Activated naive CD4-positive, alpha-beta T cell treated with Interleukin-2 at 50 U/mL for 16 hours (primary cell): ENCODE data around the gene RSPRY1.

Source experiments
- DNase-seq: peaks from one replicate; pipeline ENCODE4 v3.0.0-alpha.2; 2020

Gene RSPRY1

GRCh38 chr16:57276596-57276995, 90.5 kb downstream of the RSPRY1 start:
- DNase-seq = no peak

- peak; percentile 62 for DNase-seq
Measured at GRCh38 chr16:57277586-57277985, 91.5 kb downstream of the RSPRY1 start.

DNA sequence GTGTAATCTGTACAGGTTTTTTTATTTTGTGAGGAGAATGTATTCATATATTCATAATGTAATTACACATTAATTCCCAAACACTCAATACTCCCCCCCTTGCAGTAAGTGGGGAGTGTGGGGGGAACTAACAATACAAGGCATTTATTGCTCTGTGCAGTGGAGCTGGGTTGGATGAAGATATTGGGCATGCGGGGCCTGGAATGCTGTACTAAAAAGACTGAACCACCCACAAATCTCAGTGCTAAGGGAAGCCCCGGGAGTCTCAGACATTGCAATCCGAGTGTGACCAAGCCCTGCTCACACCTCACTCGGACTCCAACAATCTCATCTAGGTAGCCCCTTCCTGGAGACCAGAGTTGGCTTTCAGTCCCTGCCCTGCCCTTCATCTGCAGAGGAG, 92.4 kb downstream of the RSPRY1 start:
- no peak for DNase-seq

DNA sequence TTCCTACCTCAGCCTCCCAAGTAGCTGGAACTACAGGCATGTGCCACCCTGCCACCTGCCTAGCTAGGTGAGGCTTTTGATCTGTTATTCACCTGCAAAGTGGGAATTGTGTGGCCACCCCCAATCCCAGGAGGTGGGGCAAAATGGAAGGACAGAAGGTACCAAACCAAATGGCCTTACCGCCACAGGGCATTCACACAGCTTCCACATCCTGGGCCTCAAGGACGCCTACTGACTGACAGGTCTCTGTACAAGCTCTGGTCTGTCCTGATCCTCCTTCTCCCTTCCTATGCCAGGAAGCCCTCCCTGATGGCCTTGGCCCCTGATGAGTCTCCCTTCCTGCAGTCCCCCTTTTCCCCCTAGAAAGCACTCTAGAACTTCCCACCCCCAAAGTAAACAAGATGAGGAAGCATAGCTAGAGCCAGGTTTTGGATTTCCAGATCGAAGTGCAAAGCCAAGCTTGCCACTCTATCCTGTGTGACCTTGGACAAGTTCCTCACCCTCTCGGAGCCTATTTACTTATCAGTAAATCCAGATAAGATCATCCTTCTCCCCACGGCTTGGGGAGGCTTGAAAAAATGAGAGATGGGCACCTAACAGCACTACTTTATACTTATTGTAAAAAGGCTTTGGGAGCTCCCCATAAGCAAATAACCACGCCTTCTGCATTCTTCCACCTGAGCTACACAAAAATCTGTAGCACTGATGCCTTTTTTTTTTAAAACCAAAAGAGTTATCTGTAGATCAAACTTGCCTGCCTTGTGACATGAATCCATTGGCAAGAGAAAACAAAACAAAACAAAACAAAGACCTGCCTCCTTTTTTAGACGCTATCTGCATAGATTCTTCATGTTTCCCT, 93.9 kb downstream of the RSPRY1 start:
- DNase-seq = no peak

GRCh38 chr16:57281791-57282190, 95.7 kb downstream of the RSPRY1 start:
- DNase-seq = no peak

DNA sequence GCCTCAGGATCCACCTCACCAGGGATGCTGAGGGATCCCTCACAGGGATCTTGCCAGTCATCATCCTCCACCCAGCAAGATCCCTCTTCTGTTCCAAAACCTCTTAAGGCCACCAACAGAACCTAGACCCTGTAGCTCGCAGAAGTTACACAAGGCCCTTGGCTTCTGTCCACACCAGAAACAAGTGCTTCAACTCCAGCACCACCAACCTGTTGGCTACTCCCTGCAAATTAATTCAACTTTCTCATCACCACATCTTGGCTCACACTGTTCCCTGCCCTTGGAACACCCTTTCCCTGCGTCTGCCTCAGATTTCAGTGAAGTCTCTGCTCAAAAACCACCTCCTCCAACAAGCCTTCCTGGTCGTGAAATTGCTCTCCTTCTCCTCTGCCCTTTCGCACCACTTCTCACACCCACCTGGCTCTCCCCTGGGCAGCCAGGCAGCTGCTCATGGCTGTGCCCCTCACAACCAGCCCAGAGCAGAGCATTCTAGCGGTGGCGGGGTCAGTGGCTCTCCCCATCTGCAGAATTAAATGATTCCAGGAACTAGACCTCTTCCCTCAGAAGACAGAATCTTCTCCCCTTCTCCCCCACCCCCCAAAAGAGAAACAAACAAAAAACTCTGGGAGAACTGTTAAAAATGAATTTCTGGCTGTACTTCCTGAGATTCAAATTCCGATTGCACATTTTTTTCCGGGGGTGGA, 96.5 kb downstream of the RSPRY1 start:
- DNase-seq = no peak

GRCh38 chr16:57283214-57283958, 97.3 kb downstream of the RSPRY1 start:
- DNase-seq = no peak

DNA sequence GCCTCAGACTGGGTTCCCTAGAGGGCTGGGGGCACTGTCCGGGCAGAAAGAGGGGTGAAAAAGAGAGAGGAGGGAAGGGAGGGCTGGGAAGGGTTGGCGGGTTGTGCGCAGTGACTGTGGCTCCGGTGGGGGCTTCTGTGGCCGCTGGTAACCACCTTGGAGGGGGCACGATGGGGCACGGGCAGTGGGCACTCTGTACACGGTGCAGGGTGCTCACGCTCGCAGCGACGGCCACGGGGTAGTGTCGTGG, 97.8 kb downstream of the RSPRY1 start:
- no peak for DNase-seq

GRCh38 chr16:57284209-57284951, 98.3 kb downstream of the RSPRY1 start, which contains the start of gene PLLP:
TSS of gene PLLP (minus strand) at chr16:57284672. CDS start at chr16:57284540, 132 bp downstream.
- DNase-seq = peak; percentile 55

DNA sequence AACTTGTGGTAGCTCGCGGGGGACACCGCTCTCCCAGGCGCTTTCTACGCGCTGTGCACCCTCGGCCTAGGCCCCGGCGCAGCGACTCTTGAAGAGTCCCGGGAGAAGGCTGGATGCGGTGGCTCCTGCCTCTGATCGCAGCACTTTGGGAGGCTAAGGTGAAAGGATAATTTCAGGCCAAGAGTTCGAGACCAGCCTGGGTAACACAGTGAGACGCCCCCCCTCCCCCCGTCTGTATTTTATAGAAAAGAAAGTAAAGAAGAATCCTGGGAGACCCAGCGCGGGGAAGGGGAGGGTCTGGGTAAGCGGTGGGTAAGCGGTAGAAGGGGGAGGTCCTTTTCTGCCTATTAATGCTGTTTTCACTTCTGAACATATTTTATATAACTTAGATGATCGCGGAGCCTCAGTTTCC, 98.8 kb downstream of the RSPRY1 start:
- no peak for DNase-seq

- no peak for DNase-seq
Measured at GRCh38 chr16:57285379-57285778, 99.2 kb downstream of the RSPRY1 start.

DNA sequence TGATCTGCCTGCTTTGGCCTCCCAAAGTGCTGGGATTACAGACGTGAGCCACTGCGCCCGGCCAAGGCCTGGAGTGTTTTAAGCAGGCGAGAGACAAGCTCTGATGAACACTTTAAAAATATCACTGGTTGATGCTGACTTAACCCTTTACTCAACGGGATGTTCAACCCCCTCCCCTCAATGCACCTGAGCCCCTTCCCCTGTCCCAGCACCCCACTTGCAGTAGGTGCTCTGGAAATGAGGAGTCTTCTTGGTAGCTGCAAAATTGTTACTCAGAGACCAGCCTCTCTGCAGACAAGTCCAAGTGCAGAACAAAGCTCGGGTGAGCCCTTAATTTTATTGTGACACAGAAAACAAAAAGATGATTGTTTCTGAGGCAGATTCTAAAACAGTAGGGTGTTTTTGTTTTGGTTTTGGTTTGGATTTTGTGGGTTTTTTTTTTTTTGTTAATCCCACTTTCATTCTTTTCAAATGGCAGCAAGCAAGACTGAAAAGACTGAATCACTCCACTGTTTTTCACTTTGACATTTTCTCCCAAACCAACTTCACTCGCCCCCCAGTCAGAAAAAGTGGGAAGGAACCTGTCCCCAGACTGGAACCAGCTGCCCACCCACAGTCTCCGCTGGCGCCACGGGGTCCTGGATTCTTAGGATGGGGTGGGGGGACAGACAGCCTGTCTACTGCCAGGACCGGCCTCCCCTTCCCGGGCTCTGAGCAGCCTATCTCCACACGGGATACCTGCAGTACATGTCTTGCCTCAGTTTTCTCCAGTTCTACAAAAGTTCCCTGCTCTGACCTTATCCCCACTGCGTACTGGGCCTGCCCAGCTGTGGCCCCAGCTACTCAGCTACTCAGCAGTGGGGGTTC, 103.5 kb downstream of the RSPRY1 start:
- no peak for DNase-seq
